Activated B cell treated with CpG ODN at 0.5 μM for 24 hours (primary cell): Measurements from ENCODE around the gene YRDC. TPM values are rescaled to one million over a fixed set of nuclear protein-coding genes. Genes with fewer than 3 reads are reported as not detected.
A peak's percentile ranks its signal among the peaks of the same experiment; 100 is the strongest.

Experiments used
- ATAC-seq: fragments of 200-7000 bp; cut with Tn5 transposase; one replicate; pipeline ENCODE4 v1.10.0; 2021; ENCODE audit warnings: low read depth, mild to moderate bottlenecking, moderate library complexity
- CTCF ChIA-PET: fragments of 350-600 bp; sonication (Branson Sonifier 250); formaldehyde crosslinking; loops from one replicate; lab custom pipeline; 2021; ENCODE audit warnings: antibody characterized with exemption; lab: Charles Lee
- POLR2A ChIA-PET: fragments of 350-600 bp; sonication (Branson Sonifier 250); formaldehyde crosslinking; loops from one replicate; lab custom pipeline; 2021; ENCODE audit warnings: antibody characterized with exemption; lab: Charles Lee
- DNase-seq: peaks from one replicate; pipeline ENCODE4 v3.0.0; 2022
- H3K27ac Mint-ChIP-seq: one replicate; pipeline ENCODE4 v1.8.0; 2020; ENCODE audit warnings: mixed read lengths
- H3K27me3 Mint-ChIP-seq: one replicate; pipeline ENCODE4 v1.8.0; 2021; ENCODE audit warnings: mixed read lengths
- H3K36me3 Mint-ChIP-seq: one replicate; pipeline ENCODE4 v1.8.0; 2021; ENCODE audit warnings: low read depth, mixed read lengths
- H3K4me1 Mint-ChIP-seq: one replicate; pipeline ENCODE4 v1.8.0; 2021; ENCODE audit warnings: mixed read lengths
- H3K4me3 Mint-ChIP-seq: one replicate; pipeline ENCODE4 v1.8.0; 2020; ENCODE audit warnings: mild to moderate bottlenecking, mixed read lengths
- H3K9me3 Mint-ChIP-seq: one replicate; pipeline ENCODE4 v1.8.0; 2020; ENCODE audit warnings: mixed read lengths
- intact Hi-C: fragments of 100-400 bp; cut with micrococcal nuclease; formaldehyde crosslinking; loops from one replicate; pipeline ENCODE4 v1.15.1; 2024
- total RNA-seq: library from RNA; stranded (reverse); gene quantifications from 2 replicates; pipeline ENCODE4 v1.2.3, GENCODE V29; 2022
- TF ChIP-seq, protein P1 (sequence below): fragments of 200-600 bp; IDR thresholded peaks from one replicate; pipeline ENCODE4 v1.8.0; 2022; ENCODE audit warnings: antibody characterized with exemption, mild to moderate bottlenecking

Gene YRDC
- total RNA-seq, 1 donor from 2014 or later = 24.2 TPM

DNA sequence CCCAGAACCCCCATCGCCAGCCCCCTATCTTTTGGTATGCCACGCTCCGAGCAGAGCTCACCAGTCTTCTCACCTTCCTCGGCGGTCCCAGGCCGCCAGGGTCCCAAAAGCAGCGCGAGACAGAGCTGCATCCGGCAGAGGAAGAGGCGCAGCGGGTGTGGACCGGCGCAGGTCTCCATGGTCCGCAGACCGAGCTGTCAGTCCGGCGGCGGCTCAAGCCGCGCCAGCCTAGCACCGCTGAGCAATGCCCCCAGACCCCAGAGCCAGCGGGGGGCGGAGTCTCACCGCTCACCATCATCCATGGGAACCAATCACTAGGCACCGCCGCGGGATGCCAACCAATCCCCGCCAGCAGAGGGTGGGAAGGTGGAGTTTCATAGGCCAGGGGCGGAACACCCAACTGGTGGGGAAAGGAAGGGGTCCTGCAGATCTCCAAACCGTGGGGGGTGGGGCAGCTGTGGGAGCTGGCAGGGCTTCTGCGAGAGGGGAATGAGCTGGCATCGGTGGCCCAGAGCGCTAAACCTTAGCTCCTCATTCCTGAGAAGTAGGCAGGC, 43.0 kb downstream of the YRDC start, which contains the start of gene EPHA10:
EPHA10 (minus strand) TSS at position 233 of the 554 bp plus-strand sequence; CDS start at position 179, 54 bp downstream.
- ATAC-seq = no peak
- CTCF ChIA-PET = no interaction called here

DNA sequence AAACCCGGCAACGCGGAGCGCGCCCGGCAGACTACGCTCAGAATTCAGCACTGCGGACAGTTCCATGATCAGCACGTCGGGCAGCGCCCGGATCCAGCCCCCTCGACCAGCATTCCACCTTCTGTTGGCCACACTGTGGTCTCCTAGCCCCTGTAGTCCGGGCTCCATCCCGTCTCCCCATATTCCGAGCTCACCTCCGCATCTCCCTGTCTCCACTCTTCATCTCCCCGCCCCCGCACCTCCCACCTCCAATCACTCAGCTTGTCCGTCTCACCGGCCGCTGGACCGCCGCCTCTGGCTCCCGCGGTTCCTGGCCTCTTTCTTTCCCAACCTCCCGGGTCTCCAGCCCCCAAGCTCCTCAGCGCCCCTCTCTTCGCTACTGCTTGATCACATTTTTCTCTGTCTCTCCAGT, 43.6 kb downstream of the YRDC start:
- no peaks in the 10 kb centered on the region for H3K36me3 Mint-ChIP-seq
- ATAC-seq (no peak), DNase-seq (no peak)
- peaks cover 72% of the 10 kb centered on the region for H3K27me3 Mint-ChIP-seq
- no peak overlapping the region for H3K4me3 Mint-ChIP-seq
- TF ChIP-seq, protein P1, sequence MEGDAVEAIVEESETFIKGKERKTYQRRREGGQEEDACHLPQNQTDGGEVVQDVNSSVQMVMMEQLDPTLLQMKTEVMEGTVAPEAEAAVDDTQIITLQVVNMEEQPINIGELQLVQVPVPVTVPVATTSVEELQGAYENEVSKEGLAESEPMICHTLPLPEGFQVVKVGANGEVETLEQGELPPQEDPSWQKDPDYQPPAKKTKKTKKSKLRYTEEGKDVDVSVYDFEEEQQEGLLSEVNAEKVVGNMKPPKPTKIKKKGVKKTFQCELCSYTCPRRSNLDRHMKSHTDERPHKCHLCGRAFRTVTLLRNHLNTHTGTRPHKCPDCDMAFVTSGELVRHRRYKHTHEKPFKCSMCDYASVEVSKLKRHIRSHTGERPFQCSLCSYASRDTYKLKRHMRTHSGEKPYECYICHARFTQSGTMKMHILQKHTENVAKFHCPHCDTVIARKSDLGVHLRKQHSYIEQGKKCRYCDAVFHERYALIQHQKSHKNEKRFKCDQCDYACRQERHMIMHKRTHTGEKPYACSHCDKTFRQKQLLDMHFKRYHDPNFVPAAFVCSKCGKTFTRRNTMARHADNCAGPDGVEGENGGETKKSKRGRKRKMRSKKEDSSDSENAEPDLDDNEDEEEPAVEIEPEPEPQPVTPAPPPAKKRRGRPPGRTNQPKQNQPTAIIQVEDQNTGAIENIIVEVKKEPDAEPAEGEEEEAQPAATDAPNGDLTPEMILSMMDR = no peak
- ChIA-PET CTCF (no interaction called here), POLR2A (no interaction called here)
- no peak overlapping the region for H3K27ac Mint-ChIP-seq
- intact Hi-C loops = loop anchor here (2.0 kb wide), 1 partner anchor 30 kb away; no protein-coding TSS in a partner anchor
- no peaks in the 10 kb centered on the region for H3K9me3 Mint-ChIP-seq
- peaks cover 24% of the 10 kb centered on the region for H3K4me1 Mint-ChIP-seq

More for the DNA sequence above, 43.0 kb downstream of the YRDC start, which contains the start of gene EPHA10:
- Mint-ChIP-seq H3K27me3 (peaks cover 76% of the 10 kb centered on the region), H3K4me3 (peak within 1 kb of the TSS; percentile 50), H3K4me1 (peaks cover 24% of the 10 kb centered on the region), H3K36me3 (no peaks in the 10 kb centered on the region), H3K27ac (no peak within 1 kb of the TSS), H3K9me3 (no peaks in the 10 kb centered on the region)
- intact Hi-C loops = loop anchor here (2.0 kb wide), 1 partner anchor 30 kb away; no protein-coding TSS in a partner anchor
- POLR2A ChIA-PET = no interaction called here
- no peak for DNase-seq
- TF ChIP-seq, protein P1 = no peak

DNA sequence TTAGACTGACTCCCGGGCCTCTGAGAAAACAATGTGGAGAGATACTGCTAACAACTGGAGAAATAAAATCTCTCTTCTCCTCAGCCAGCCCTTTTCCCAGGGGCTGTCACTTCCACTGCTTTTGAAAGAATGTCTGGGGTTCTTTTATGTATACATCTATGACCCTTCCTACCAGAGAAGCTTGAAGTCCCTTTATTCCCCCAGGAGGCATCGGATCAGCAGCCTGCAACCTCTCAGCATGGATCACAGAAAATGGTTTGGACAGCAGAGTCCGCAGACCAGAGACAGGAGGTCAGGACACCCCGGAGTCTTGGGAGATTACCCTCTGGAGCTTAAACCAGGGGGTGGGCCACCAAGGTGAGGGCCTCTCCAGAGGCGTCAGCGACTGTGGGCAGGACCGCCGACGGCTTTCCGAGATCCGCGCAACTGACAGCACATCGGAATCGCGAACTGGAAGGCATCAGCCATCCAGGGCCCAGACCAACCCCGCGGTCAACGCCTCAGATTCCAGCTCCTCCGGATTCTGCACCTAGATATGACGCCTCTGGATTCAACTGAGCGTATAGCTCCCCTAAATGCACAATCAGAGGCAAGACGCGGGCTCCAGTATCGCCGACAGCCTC, 44.1 kb downstream of the YRDC start:
- H3K27me3 Mint-ChIP-seq = peaks cover 67% of the 10 kb centered on the region
- CTCF ChIA-PET = no interaction called here
- no peak for DNase-seq
- intact Hi-C loops = loop anchor here (2.0 kb wide), 1 partner anchor 31 kb away; no protein-coding TSS in a partner anchor
- peaks cover 24% of the 10 kb centered on the region for H3K4me1 Mint-ChIP-seq
- H3K27ac Mint-ChIP-seq = no peak overlapping the region
- POLR2A ChIA-PET = no interaction called here
- no peak for ATAC-seq
- H3K4me3 Mint-ChIP-seq = no peak overlapping the region
- H3K9me3 Mint-ChIP-seq = no peaks in the 10 kb centered on the region
- TF ChIP-seq, protein P1 = no peak
- H3K36me3 Mint-ChIP-seq = no peaks in the 10 kb centered on the region

DNA sequence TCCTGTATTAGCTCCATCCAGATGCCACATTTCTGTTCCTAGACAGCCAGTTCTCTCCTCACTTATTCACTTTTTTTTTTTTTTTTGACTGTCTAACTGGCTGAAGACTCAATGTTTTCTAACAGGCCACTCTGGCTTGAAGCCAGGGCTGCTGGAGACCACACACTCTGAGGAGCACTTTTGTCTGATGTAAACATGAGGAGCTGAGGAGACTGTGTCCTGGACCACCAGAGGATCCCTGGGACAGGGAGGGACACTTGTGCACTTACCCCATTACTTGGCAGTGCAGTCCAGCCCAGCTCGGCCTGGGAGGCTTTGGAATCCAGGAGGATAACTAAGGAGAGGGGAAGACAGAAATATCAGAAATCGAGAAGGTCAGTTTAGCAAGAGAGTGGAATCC, 45.5 kb downstream of the YRDC start:
- Mint-ChIP-seq H3K36me3 (no peaks in the 10 kb centered on the region), H3K27ac (no peak overlapping the region), H3K4me1 (peaks cover 24% of the 10 kb centered on the region), H3K27me3 (peaks cover 58% of the 10 kb centered on the region), H3K9me3 (no peaks in the 10 kb centered on the region), H3K4me3 (no peak overlapping the region)
- ChIA-PET CTCF (no interaction called here), POLR2A (no interaction called here)
- DNase-seq (no peak), ATAC-seq (no peak)
- TF ChIP-seq, protein P1 = no peak
- intact Hi-C loops = no loop called here

DNA sequence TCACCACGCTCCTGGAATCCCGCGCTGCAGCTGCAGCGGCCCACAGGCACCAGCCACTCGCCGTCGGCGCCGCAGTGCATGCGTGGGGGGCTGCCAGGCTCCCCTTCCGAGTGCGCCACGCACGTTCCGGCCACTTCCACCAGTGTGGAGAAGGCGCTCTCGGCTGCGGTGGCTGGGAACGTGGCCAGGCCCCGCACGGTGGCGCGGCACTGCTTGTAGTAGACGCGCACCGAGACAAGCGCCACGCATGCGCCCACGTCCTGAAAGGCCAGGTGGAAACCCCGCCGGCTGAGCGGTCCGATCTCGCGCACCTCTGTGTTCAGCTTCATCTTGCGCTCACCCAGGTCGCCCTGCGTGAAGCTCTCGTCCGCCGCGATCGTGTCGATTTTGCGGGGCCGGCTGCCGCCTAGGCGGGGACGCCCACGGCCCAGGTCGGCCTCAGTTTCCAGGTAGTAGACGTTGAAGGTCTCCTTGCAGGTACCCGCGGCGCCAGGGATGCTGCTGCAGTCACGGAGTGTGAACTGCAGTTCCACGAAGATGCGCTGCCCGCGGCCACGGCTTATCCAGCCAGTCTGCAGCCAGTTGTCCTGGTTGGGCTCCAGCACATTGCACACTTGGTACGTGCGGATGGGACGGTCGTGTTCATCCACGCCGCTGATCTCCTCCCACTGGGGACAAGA, 46.5 kb downstream of the YRDC start:
- H3K4me3 Mint-ChIP-seq = no peak overlapping the region
- CTCF ChIA-PET = no interaction called here
- no peaks in the 10 kb centered on the region for H3K9me3 Mint-ChIP-seq
- peaks cover 20% of the 10 kb centered on the region for H3K4me1 Mint-ChIP-seq
- peaks cover 53% of the 10 kb centered on the region for H3K27me3 Mint-ChIP-seq
- ATAC-seq (no peak), DNase-seq (no peak)
- no peaks in the 10 kb centered on the region for H3K36me3 Mint-ChIP-seq
- TF ChIP-seq, protein P1 = no peak
- no peak overlapping the region for H3K27ac Mint-ChIP-seq
- intact Hi-C loops = no loop called here
- POLR2A ChIA-PET = no interaction called here
